HG03565 (cell line): Measurements from ENCODE around the gene HMGN4.
"Not testable (repeated sequence)": the region's sequence is repeated elsewhere in the genome, so short reads cannot be mapped to it uniquely, and the experiment has no call there.

Experiments used
- ATAC-seq: cut with Tn5 transposase; IDR thresholded peaks from one replicate; pipeline ENCODE4 v1.9.1; 2021; ENCODE audit warnings: mild to moderate bottlenecking, moderate library complexity; ENCODE audit not compliant: unreplicated experiment

HMGN4 gene

DNA sequence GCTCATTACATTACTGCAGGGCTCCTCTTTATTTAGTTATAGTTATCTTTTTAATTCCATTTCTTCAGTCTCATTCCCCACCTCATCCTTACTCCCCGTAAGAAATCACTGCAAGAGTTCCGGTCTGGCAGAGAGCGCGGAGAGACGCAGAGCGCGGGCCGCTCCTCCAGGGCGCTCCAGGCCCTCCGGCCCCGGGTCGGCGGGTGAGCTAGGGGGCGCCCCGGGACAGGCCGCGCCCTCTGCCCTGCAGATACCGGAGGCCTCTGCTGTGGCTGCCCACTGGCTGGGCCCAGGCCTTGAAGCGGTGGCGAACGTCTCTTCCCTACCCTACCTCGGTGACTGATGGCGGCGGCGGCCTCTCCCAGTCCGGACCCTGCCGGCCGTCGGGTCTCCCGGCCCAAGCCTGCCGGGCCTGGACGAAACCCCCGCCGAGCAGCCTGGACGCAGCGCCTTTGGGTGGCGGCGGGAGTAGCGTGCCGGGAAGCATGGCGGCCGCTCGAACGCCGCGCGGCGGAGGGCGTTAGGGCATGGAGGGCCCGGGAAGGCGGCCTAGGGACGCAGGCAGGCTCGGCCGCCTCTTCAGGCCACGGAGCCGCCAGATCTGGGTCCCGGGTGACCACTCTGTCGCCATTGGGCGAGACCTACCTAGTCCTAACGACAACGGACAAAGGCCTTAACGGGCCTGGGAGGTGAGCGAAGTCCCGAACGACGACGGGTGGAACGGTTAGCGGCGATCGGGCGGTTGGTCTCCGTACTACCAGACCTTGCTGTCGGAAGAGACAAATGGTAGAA, 16.4 kb upstream of the HMGN4 start:
- ATAC-seq = peak; percentile 53

DNA sequence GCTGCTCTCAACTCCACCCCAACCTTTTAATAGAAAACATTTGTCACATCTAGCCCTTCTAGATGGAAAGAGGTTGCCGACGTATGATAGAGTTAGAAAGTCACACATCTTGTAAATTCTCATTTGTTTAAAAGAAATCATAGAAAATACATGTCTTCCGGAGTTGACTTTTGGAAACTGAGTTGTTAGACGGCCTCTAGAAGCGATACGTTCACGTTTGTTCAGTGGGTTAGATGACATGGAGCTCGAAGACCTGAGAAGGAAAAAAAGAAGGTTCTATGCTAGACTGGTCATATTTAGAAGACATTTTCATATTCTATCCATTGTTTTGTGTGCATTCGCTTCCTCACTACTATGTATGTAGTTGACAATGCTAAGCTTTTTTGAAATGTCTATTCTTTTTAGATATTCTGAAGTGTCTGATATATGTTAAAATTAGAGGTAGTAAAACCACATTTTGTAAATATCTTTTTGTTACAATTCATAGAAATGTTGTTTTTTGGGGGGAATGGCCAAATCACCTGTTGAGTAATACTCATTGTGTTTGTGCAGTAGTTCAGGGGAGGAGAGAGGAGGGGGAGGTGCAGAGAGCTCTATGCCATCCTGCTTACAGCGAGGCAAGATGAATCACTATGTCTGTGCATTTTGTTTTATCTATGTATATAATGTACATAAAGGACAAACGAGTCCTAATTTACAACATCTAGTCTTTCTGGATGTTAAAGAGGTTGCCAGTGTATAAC, 15.5 kb upstream of the HMGN4 start:
- ATAC-seq = not testable (repeated sequence)

DNA sequence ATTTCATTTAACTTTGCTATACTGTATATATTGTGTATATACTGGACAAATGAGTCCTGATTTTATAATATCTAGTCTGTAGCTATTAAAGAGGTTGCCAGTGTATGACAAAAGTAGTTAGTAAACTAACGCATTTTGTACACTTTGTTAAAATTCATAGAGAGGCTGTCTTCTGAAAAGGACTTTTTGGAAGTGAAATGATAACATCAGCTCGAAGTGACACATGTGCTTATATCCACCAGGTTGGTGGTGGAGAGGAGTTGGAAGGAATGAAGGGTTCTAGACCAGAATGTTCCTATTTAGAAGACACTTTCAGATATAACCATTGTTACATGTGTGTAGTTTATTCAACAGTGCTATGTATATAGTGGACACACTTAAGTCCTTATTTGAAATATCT, 13.9 kb upstream of the HMGN4 start:
- not testable (repeated sequence) for ATAC-seq

DNA sequence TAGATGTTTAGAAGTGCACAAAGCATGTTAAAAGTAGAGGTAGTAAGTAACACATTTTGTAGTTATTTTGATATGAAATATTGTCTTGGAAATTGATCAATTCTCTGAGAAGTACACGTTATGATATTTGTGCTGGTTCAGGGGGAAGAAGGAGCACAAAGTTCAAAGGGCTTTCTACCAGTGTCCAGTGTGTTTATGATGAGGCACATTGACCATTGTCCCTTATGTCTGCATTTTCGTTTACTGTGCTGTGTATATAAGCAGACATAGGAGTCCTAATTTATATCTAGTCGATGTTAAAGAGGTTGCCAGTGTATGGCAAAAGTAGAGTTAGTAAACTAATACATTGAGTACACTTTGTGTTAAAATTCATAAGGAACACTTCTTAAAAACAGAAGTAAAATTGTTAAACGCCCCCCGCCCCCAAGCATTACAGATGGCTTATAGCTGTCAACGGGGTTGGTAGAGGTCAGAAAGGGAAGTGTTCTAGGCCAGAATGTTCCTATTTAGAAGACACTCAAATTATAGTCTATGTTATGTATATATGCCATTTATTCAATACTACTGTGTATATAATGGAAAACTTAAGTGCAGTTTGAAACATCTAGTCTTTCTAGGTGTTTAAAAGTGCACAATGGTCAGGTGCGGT, 13.3 kb upstream of the HMGN4 start:
- ATAC-seq = no peak

DNA sequence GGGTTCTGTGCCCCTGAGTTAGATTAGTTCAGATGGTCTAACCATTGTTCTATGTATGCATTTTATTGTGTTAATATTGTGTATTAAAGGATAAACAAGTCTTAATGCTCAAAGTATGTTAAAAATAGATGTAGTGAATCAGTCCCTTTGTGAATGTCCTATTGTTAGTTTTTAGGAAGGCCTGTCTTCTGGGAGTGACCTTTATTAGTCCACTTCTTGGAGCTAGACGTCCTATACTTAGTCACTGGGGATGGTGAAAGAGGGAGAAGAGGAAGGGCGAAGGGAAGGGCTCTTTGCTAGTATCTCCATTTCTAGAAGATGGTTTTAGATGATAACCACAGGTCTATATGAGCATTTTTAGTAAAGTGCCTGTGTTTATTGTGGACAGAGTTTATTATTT, 12.3 kb upstream of the HMGN4 start:
- ATAC-seq = no peak

DNA sequence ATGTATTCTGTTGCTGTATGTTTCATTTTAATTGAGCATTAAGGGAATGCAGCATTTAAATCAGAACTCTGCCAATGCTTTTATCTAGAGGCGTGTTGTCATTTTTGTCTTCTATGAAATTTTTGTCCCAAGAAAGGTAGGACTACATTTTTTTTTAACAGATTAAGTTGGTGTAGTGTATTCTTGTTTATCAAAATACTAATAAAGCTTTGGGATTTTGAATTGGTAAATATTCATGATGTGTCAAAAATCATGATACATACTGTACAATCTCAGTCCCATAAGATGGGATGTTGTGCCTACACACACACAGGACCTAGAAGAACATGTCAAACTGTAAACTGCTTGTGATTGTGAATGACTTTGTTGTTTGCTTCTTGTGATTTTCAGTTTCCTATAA, 11.2 kb upstream of the HMGN4 start:
- no peak for ATAC-seq

DNA sequence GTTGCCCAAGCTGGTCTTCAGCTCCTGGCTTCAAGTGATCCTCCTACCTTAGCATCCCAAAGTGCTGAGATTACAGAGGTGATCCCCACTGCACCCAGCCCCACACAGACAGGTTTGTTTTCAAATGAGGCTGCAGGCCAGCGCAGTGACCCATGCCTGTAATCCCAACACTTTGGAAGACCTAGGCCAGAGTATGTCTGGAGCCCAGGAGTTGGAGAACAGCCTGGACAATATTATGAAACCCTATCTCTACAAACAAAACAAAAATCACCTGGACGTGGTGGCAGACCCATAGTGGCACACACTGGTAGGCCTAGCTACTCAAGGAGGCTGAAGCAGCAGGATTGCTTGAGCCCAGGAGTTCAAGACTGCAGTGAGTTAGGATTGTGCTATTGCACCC, 8.0 kb upstream of the HMGN4 start:
- no peak for ATAC-seq

DNA sequence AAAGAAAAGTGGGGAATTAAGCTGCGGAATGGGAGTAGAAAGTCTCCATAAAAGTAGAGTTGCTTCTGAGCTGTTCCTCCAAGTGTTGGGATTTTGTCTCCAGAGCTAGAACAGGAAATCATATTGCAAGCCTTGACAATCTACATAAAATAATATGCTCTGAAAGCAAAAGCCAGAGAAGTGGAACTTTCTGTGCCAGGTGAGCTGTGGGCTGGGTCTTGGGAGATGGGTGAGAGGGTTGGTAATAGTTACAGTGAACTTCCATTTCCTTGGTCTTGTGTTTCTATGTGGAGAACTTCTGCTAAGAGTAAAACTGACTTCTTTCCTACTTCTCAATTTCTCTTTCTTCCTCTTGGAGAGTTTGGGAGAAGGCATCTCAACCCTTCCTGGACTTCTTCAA, 6.3 kb upstream of the HMGN4 start:
- ATAC-seq = no peak

DNA sequence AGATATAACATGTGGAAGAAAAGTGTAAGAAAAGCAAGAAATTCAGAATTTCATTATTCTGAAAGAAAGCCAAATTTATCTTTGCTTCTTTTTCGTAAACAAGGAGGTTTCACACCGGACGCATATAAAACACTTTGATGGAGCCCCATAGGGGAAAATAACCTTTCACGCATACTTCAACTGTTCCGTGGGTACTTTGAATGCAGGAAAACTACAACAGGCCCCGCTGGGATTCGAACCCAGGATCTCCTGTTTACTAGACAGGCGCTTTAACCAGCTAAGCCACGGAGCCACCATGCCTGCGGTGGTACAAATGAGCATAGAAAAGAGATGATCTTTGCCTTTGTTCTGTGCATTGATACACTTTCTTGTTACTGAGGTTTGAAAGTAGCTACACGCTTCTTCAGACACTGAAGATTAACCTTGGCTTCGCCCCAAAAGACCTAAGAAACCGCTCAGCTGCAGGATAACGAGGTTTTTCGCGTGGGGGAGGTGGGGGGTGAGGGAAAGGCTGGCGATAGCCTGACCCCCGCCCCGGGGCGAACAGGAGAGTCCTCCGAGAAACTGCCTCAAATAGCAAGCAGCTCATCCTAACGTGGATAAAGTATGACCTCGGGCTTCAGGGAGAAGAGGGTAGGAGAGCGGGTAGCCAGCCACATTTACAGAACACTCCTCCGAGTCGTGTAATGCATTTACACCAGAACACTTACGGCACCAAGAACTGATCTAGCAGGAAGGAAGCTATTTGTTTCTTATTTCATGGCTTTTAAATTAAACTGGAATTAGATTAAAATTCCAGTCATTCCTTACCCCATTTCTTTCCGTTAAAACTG, 5.3 kb upstream of the HMGN4 start:
- ATAC-seq = no peak

DNA sequence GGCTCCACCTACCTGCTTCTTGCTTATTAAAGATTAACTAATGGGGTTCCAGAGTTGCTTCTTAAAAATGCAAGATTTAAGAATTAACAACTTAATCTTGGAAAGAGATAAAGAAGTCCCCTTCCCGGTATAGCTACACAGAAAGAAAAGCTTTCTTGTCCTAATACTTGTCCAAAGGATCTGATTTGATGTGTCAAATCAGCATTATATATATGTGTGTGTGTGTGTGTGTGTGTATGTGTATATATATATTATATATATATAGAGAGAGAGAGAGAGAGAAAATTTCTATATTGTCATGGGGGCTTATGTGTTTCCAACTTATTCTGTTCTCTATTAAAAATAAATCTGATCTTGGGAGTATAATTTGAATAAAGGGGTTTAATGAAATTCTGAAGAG, 4.6 kb upstream of the HMGN4 start:
- no peak for ATAC-seq

DNA sequence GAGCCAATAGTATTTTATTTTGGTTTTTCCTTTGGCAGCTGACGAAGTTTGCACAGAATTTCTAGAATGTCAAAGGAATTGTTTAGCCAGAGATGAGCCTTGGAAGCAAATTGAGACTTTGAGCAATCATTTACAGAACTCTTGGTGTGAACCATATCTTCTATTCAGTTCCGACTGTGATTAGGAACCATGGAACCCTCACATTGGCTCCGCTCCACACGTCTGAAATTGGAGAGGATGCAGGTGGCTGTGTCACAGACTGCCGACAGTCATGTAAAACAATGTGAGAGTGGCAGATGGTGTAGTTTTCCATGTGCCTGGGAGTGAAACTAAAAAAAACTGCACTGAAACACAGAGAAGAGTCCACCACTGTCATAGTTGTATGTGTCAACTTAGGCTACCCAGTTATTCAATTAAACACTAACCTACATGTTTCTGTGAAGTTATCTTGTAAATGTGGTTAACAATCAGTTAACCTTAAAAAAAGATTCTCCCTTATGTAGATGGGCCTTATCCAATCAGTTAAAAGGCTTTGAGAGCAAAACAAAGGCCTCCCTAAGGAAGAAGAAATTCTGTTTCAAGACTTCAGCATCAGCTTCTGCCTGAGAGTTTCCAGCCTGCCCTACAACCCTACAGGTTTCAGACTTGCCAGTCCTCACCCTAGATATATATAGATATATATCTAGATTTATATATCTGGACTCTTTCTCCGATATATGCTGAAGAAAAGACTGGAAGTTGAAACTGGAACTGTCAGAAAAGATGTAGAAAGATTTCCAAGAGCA, 3.3 kb upstream of the HMGN4 start:
- no peak for ATAC-seq

DNA sequence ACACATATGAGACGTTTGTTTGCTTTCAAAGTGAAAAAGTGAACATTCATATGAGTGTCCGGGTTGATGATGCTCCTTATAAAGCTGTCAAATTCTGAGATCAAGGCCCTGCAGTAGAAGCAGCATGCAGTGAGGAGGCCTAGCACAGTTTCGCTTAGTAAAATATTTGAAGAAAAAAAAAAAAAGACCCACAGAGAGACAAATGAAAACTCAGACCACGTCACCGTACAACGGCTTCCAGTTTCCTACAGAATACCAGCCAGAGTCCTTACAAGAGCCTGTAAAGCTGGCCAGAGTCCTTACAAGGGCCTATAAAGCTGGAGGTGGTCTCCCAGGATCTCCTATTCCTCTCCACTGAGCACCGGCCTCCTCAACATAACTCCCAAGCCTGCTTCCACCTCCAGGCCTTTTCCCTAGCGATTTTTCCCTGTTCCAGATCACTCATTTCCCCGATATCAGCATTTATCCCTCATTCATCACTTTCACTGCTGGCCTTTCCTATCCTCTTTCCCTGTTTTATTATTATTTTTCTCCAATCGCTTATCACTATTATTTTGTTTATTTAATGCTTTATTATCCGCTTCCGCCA, 1.5 kb upstream of the HMGN4 start:
- no peak for ATAC-seq

DNA sequence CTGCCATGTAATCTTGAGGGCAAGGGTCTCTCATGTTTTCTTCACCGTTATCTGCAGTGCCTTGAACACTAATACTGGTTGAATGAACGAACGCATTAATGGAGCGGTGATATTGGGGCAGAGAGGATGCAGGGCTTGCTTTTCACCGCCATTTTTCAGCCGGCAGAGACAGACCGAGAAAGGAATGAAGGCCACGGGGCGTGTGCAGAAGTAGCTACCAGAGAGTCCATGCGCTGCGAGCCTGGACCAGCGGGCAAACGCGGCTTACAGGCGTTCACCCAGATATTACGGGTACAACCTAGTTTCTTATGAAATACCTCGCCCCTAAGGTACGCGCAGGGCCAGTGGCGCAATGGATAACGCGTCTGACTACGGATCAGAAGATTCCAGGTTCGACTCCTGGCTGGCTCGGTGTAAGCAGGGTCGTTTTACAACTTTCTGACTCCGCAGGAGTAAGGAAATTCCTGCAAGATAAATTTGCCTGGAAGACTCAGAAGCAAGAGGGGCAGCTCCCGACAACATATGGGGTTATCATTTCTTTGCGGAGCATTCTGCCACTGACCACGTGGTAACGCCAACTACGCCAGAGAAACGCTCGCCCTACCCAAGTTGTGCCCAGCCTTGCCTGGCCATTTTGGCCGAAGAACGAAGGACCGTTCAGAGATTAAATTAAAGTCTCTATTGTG, 863 bp upstream of the HMGN4 start:
- ATAC-seq = peak; percentile 31

DNA sequence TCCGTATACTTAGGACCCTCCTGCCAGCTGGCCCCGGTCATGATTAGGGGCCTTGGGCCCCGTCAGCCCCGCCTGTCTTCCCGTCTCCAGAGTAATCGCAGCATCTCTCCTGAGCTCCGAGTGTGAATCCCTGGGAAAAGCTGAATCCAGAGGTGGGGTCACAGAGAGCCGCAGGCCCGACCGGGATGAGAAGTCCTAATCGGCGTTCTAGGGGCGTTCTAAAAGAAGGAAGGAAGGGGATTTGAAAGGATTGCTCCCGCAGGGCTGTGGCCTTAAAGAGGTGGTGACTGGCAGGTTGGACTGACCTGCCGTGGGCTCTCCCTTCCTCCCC, 371 bp downstream of the HMGN4 start:
- no peak for ATAC-seq

DNA sequence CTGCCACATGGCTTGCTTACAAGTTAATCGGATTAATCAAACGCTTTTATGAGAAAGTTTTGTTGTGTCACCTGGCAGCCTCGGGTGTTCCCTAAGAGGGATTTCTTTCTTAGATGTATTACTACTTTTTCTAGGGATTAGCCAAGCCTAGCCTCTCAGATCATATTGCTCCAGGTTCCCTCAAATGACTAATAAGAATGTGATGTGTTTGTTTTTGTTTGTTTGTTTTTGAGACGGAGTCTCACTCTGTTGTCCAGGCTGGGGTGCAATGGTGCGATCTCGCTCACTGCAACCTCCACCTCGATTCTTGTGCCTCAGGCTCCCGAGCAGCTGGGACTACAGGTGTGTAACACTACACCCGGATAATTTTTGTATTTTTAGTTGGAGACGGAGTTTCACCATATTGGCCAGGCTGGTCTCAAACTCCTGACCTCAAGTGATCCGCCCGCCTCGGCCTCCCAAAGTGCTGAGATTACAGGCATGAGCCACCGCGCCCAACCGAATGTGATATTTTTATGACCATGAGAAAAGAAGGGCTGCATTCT, 977 bp downstream of the HMGN4 start:
- ATAC-seq = no peak

DNA sequence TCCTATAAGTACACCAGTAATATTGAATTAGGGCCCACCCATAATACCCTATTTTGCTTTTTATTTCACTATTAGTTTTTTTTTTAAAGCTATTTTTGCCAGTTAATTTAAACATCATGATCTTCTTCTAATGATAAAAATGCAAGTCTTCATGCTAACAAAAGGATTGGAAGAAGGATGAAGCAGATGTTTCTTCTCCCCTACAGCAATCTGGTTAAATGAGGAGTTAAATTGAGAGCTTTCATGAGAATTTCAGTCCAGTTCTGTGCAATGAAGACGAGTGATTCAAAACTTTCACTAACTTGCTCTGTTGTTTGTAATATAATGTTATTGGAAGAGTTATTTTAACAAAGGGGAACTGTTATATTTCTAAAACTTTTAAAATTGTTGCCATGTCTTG, 3.4 kb downstream of the HMGN4 start:
- no peak for ATAC-seq

DNA sequence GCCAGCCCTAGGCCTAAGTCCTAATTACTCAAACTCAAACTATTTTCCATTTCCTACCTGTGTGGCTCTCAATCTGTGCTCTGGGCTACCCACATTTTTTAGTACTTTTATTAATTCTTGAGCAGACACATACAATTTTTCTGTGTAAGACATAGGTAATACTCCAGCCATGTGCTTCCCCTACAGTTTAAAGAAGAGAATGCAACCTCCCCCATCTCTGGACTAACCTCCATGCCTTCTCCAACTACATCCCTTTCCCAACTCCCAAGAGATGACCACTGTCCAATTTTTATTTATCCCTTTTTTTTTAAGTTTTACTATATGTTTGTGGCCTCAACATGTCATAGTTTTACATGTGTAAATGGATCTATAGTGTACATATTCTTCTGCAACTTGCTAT, 5.8 kb downstream of the HMGN4 start:
- no peak for ATAC-seq

DNA sequence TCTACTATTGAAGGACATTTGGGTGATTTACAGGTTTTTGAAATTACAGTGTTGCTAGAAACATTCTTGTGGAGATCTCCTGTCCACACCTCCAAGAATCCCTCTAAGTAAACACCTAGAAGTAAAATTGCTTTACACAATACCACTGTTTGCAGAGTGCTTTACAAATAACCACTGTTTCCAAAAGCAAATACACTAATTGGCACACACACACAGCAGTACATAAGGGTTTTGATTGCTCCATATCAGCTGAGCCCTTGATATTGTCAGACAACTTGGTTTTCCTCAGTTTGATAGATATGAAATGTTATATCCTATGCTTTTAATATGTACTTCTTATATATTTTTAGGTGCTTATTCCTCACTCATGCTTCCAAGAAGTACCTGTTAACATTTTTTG, 6.3 kb downstream of the HMGN4 start:
- ATAC-seq = no peak

DNA sequence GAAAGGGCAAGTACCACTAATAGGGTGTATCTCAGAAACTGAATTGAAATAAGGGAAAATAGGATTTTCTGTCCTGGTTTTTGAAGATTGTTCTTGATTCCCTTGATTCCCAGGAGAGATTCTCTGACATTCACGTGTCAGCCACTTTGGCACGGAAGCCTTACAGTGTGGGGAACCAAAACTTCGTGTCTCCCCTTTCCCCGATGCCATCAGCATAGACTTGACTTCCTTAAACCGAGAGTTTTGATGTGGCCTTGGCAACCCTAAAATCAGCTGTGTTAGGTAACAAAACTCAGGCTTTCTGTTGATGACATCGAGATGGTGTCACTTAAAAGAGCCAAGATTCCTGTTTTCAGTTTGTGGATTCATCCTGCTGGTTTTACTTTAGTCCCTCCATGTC, 7.5 kb downstream of the HMGN4 start:
- no peak for ATAC-seq
